Esophagus (tissue), 2 donors: ENCODE measurements around the gene ESR1. TPM values are rescaled to one million over a fixed set of nuclear protein-coding genes. Genes with fewer than 3 reads are reported as not detected.

Experiments used
- H3K27ac ChIP-seq, 2 donors: one replicate each; pipeline ENCODE4 v1.5.1; 2013; ENCODE audit warnings: low read depth in 2 of 2, mild to moderate bottlenecking in 2 of 2, inconsistent platforms in 1 of 2, low read length in 1 of 2, moderate library complexity in 1 of 2
- H3K27me3 ChIP-seq, 2 donors: one replicate each; pipeline ENCODE4 v1.6.1; 2013; ENCODE audit warnings: low read length in 2 of 2, control low read depth in 1 of 2, mild to moderate bottlenecking in 1 of 2; ENCODE audit not compliant: insufficient read depth in 2 of 2, control insufficient read depth in 1 of 2
- H3K36me3 ChIP-seq, 2 donors: one replicate each; pipeline ENCODE4 v1.6.1; 2013; ENCODE audit warnings: low read length in 1 of 2; ENCODE audit not compliant: control insufficient read depth in 2 of 2, insufficient read depth in 2 of 2
- H3K4me1 ChIP-seq, 2 donors: one replicate each; pipeline ENCODE4 v1.6.1; 2013; ENCODE audit warnings: low read length in 1 of 2; ENCODE audit not compliant: control insufficient read depth in 2 of 2, insufficient read depth in 2 of 2
- H3K4me3 ChIP-seq, 2 donors: one replicate each; pipeline ENCODE4 v1.5.1; 2013; ENCODE audit warnings: low read length in 2 of 2, mild to moderate bottlenecking in 2 of 2, low read depth in 1 of 2, moderate library complexity in 1 of 2
- H3K9me3 ChIP-seq, 2 donors: one replicate each; pipeline ENCODE4 v1.6.1; 2013; ENCODE audit warnings: mild to moderate bottlenecking in 2 of 2, low read depth in 1 of 2, low read length in 1 of 2, moderate library complexity in 1 of 2; ENCODE audit not compliant: control insufficient read depth in 2 of 2, insufficient read depth in 1 of 2
- WGBS, 2 donors: extraction: QIAGEN DNeasy Blood & Tissue Kit; methylation state at CpG; one replicate each; pipeline ENCODE4 v1.1.7; 2013; 5-methylcytosine and 5-hydroxymethylcytosine counted together
- polyA plus RNA-seq, 2 donors: library from polyadenylated mRNA; stranded (reverse); fragments of 200-250 nt; gene quantifications; one replicate each; pipeline ENCODE4 v1.2.3, GENCODE V29; 2013
- donor health status: healthy with polysubstance abuse.
- donor health status: Bipolar disorder and iron deficiency.

ESR1 gene
- under 1 TPM; 0.05 to 0.14 TPM for polyA plus RNA-seq

GRCh38 chr6:151807513-151808370, at the start of gene ESR1:
ESR1 (plus strand) TSS chr6:151807682; CDS start chr6:151807913, 231 bp downstream.
- WGBS, 2 donors, result 1 to 3% methylated on average over 63 to 73 of the region's 73 CpGs
- no peak within 1 kb of the TSS for H3K27ac ChIP-seq
- H3K27me3 ChIP-seq, result peaks cover 4 to 8% of the 10 kb centered on the region in 2 donors

GRCh38 chr6:151760486-151760885, 47.0 kb upstream of the ESR1 start:
- 87 to 91% methylated on average over 7 of the region's 7 CpGs for WGBS, 2 donors
- Histone ChIP-seq H3K36me3 (no peaks in the 10 kb centered on the region), H3K4me1 (no peaks in the 10 kb centered on the region), H3K4me3 (no peak overlapping the region), H3K27ac (no peak overlapping the region), H3K27me3 (no peaks in the 10 kb centered on the region), H3K9me3 (no peaks in the 10 kb centered on the region)

More at GRCh38 chr6:151807513-151808370, at the start of gene ESR1:
- H3K36me3 ChIP-seq, result no peaks in the 10 kb centered on the region
- H3K9me3 ChIP-seq, result no peaks in the 10 kb centered on the region
- peaks cover 11 to 14% of the 10 kb centered on the region in 2 donors for H3K4me1 ChIP-seq
- H3K4me3 ChIP-seq, result peak within 1 kb of the TSS; percentile 38 to 44

- no peaks in the 10 kb centered on the region for H3K4me1 ChIP-seq
- H3K27ac ChIP-seq, result no peak overlapping the region
- WGBS, 2 donors, result 68 to 77% methylated on average over 4 of the region's 4 CpGs
Measured at GRCh38 chr6:151761851-151762250, 45.6 kb upstream of the ESR1 start.

DNA sequence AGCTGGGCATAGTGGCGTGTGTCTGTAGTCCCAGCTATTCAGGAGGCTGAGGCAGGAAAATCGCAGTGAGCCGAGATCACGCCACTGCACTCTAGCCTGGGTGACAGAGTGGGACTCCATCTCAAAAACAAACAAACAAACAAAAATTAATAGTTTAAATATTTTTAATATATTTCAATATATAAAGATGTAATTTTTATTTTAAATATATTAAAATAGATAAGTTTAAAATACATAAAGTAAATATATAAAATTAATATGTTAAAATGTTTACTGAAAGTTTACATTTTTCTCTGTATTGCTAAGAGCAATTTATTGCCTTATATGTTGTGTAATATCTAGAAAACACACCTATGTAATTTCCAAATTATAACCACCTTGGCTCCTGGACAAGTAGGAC, 44.7 kb upstream of the ESR1 start:
- Histone ChIP-seq H3K9me3 (no peaks in the 10 kb centered on the region), H3K36me3 (no peaks in the 10 kb centered on the region), H3K4me3 (no peak overlapping the region), H3K27me3 (no peaks in the 10 kb centered on the region), H3K4me1 (no peaks in the 10 kb centered on the region), H3K27ac (no peak overlapping the region)
- WGBS, 2 donors, result 96 to 97% methylated on average over 4 of the region's 4 CpGs

More at GRCh38 chr6:151761851-151762250, 45.6 kb upstream of the ESR1 start:
- Histone ChIP-seq H3K27me3 (no peaks in the 10 kb centered on the region), H3K36me3 (no peaks in the 10 kb centered on the region), H3K4me3 (no peak overlapping the region), H3K9me3 (no peaks in the 10 kb centered on the region)

- WGBS, 2 donors, result 43 to 52% methylated on average over 9 of the region's 9 CpGs
- H3K36me3 ChIP-seq, result no peaks in the 10 kb centered on the region
- no peaks in the 10 kb centered on the region for H3K4me1 ChIP-seq
- H3K4me3 ChIP-seq, result peak overlapping the region; percentile 44 to 51
- H3K27me3 ChIP-seq, result no peaks in the 10 kb centered on the region
- peak overlapping the region; percentile 54 to 68 for H3K27ac ChIP-seq
- H3K9me3 ChIP-seq, result no peaks in the 10 kb centered on the region
Measured at GRCh38 chr6:151763303-151763702, 44.2 kb upstream of the ESR1 start.

DNA sequence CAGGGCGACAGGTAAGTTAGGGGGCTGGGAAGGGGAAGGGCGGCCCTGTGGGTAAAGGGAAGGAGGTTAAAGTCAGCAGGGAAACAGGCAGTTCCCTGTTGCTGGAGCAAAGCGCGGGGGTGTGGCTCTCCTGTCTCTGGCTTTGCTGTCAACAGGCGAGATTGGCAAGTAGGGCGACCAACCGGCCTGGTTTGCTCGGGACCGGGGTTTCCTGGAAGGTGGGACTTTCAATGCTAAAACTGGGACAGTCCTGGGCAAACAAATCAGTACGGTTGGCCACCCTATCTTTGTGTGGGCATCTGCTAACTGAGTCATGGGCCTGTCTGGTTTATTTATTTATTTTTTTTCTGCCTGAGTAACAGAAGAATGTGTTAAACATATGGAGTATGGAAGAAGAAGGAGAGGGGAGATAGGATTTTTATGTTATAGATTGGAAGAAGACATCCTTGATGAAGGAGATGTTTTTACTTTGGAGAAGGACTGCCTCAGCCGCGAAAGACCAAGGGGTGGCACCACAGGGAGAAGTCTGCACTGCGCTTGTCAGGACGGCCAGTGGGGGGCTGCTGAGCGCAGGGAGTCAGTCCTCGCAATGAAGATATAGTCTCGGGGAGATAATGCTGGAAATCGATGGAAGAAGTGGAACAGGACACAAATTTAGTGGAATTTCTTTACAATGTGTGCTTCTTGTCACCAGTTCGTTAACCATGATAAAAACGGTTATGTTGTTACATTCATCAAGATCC, 43.4 kb upstream of the ESR1 start:
- Histone ChIP-seq H3K27me3 (no peaks in the 10 kb centered on the region), H3K27ac (peak overlapping the region; percentile 54 to 68), H3K4me3 (peak overlapping the region; percentile 44 to 51), H3K9me3 (no peaks in the 10 kb centered on the region), H3K36me3 (no peaks in the 10 kb centered on the region), H3K4me1 (no peaks in the 10 kb centered on the region)
- WGBS, 2 donors, result 19 to 24% methylated on average over 20 of the region's 20 CpGs

- Histone ChIP-seq H3K4me1 (no peaks in the 10 kb centered on the region), H3K36me3 (no peaks in the 10 kb centered on the region), H3K27me3 (no peaks in the 10 kb centered on the region), H3K9me3 (no peaks in the 10 kb centered on the region), H3K4me3 (no peak overlapping the region), H3K27ac (no peak overlapping the region)
- 0 to 1% methylated on average over 2 of the region's 2 CpGs for WGBS, 2 donors
Measured at GRCh38 chr6:151765444-151765886, 42.0 kb upstream of the ESR1 start.

DNA sequence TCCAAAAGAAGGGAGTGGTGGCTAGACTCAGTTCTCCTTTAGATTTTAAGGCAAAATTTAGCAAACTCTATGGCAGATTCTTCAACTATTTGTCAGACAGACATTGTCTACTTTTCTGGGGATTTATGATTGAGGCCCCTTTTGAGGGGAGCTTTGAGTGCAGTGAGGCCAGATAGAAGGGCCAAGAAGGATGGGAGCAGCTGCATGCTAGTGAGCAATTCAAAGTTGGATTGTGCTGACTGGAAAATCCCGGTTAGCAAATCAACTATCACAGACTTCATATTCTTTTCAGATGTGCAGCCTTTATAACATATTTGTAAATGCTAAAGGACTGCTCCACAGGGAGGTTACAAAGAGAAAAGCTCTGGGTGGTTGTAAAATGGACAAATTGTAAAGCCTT, 35.0 kb upstream of the ESR1 start:
- H3K4me3 ChIP-seq, result no peak overlapping the region
- no peak overlapping the region for H3K27ac ChIP-seq
- WGBS, 2 donors, result 79% methylated on average over 1 of the region's 1 CpG
- H3K27me3 ChIP-seq, result peaks cover 0 to 2% of the 10 kb centered on the region in 2 donors
- H3K36me3 ChIP-seq, result no peaks in the 10 kb centered on the region
- H3K4me1 ChIP-seq, result no peaks in the 10 kb centered on the region
- no peaks in the 10 kb centered on the region for H3K9me3 ChIP-seq

GRCh38 chr6:151773382-151773781, 34.1 kb upstream of the ESR1 start:
- H3K9me3 ChIP-seq, result no peaks in the 10 kb centered on the region
- H3K36me3 ChIP-seq, result no peaks in the 10 kb centered on the region
- no peak overlapping the region for H3K4me3 ChIP-seq
- H3K4me1 ChIP-seq, result no peaks in the 10 kb centered on the region
- H3K27me3 ChIP-seq, result peaks cover 0 to 2% of the 10 kb centered on the region in 2 donors
- 71 to 85% methylated on average over 3 of the region's 3 CpGs for WGBS, 2 donors
- no peak overlapping the region for H3K27ac ChIP-seq
